HG02798 (cell line): ENCODE data around the gene EPN2.
"Not testable (repeated sequence)": the region's sequence is repeated elsewhere in the genome, so short reads cannot be mapped to it uniquely, and the experiment has no call there.

Source experiments
- ATAC-seq: cut with Tn5 transposase; IDR thresholded peaks from one replicate; pipeline ENCODE4 v1.9.1; 2021; ENCODE audit warnings: mild to moderate bottlenecking; ENCODE audit not compliant: unreplicated experiment, poor library complexity

EPN2 gene

DNA sequence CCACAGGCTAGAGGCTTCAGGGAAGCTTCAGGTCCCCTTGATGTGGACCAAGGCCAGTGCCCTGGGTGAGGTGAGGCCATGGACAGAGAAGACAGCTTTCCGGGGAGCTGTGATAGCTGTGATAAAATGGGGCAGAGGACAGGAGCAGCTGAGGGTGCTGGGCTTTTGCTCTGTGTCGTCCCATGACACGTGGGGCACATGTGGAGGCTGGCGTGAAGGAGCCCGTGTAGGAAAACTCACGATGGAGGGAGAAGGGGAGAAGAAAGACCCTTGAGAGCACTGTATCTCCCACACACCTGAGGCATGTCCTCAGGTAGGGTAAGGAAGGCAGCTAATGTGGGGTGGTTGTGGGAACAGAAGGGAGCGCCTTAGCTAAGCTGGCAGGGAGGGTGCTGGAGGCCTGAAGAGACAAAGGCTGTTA, 104.1 kb downstream of the EPN2 start:
- no peak for ATAC-seq

- no peak for ATAC-seq
These were observed 104.8 kb downstream of the EPN2 start for GRCh38 chr17:19341641-19342610.

DNA sequence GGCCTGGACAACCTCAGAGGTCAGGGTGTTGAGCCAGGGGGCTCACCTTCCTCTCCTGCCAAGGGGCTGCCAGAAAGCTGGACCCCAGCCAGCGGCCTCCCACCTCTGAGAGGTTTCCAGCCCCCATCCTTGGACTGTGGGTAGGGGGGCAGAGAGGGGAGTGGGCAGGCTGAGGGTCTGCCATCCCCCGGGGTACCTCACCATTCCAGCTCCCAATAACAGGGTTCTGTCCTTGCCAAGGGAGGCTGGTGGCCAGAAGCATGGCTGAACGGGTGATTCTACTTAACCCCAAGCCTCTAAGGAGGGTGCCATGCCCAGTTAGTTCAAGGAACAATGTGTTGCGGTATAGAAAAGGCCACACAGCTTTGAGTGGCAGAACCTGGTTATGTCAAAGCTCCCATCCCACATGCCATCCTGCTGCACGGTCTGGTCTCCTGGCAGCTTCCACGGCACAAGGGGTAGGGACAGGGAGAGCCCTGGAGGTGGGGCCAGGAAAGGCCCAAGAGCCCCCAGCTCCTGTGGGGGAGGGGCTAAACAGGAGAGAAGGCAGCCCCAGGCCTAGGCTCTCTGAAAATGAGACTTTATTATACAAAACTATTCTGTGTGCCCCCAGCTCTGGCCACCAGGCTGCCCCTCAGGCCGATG, 105.6 kb downstream of the EPN2 start:
- ATAC-seq: no peak

GRCh38 chr17:19343256-19343630, 106.1 kb downstream of the EPN2 start:
- no peak for ATAC-seq

DNA sequence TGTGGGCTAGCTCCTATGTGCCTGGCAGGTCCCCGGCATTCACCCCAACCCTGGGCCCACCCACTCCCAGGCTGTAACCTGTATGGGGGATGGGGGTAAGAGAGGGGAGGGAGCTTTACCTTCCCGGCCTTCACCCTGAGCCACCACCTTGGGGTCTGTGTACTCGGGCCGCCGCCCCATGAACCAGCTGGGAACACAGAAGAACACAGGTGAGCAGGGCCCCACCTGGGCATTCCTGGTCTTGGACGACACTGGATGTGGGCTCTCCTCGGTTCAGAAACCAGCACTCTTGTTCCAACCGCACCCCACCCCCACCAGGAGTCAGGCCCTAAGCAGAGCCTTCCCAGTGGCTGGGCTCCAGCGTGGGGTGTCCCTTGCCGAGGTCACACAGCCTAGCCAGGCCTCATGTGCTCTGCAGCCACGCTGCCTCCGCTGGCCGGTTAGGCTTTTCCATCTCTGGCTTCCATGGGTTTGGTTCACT, 106.5 kb downstream of the EPN2 start:
- ATAC-seq: no peak

DNA sequence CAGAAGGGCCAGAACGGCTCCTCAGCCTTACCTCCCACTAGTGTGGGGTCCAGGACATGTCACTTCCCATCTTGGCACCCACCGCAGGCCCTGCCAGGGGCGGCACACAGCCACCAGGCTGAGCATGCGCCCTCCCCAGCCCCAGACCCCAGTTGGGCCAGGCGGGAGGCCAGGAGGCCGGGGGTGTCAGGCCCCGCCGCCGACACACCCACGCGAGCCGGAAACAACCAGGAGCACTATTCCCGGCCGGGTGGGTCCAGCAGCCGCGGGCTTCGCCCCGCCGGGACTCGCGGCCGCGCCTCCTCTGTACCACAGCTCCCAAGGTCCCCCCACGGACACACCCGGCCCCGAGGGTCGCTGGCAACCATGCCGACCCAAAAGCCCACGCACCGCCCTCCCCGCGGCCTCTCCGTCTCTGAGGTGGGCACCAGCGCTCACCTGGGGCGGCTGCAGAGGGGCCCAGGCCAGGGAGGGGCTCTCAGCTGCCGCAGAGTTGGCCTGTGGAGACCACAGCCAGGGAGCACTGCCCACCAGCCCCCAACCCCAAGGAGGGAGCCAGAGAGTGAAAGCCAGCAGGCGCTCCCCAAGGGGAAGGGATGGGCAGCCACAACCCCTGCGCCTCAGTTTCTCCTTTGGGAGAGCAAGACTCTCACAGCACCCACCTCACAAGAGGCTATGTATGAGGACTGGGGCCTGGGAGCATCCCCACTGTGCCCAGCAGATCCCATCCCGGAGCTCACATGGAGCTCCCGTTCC, 107.3 kb downstream of the EPN2 start:
- no peak for ATAC-seq

DNA sequence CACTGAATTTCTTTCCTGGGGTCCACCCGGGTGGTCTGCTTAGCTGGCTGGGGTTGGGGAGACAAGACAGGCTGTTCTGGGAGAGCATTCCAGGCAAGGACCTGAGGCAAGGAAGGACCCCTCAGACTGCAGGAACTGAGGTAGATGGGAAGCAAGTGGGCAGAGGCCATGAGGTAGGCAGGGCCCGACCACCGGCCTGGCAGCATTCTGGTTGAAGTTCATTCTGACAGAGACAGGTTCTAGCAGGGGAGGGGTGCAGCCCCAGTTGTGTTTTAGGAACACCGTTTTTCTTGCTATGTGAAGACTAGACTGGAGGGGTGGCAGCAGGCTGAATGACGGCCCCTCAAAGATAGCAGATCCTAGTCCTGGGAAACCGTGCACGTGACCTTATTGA, 107.9 kb downstream of the EPN2 start:
- no peak for ATAC-seq

GRCh38 chr17:19345486-19346350, 108.6 kb downstream of the EPN2 start:
- ATAC-seq: no peak

DNA sequence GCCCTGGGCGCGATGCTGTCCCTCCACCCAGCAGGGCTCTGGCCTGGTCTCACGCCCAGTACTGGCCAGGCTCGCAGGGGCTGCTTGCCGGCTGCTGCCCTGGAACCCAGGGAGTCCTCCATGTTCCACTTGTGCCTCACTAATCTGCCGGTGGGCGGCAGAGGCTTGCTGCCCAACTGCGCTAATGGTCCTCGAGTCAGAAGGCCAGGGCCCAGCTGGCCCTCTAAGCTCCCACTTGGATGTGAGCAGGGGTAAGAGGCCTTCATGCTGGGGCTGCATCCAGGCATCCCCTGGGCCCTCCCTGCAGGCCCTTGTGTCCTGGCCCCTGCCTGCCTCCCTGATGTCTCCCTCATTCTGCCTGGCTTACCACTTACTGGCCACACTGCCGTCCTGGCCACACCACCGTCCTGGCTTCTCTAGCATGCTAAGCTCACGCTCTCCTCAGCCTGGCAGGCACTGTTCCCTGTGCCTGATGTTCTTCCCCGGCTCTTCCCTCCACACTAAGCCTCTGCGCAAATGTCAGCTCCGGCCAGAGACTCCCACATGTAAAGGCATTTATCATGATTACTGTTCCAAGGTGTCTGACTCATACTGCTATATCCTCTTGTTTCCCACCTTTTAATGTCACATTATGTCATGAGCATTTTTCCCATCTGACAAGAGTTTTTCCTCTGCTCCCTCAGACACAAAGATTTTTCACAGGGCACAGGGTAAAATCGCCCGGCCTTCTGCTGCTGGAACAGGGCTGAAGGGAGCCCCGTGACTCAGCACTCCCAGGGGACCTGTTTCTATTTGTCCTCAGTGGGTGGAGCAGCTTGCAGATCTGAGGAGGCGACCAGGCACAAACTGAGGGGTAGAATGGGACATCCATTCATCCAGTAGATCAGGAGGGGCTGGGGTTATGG, 109.4 kb downstream of the EPN2 start:
- no peak for ATAC-seq

- no peak for ATAC-seq
These were observed 110.3 kb downstream of the EPN2 start for GRCh38 chr17:19347323-19348080.

- no peak for ATAC-seq
These were observed 111.0 kb downstream of the EPN2 start for GRCh38 chr17:19348081-19348650.

GRCh38 chr17:19348806-19349205, 111.6 kb downstream of the EPN2 start:
- ATAC-seq: no peak

DNA sequence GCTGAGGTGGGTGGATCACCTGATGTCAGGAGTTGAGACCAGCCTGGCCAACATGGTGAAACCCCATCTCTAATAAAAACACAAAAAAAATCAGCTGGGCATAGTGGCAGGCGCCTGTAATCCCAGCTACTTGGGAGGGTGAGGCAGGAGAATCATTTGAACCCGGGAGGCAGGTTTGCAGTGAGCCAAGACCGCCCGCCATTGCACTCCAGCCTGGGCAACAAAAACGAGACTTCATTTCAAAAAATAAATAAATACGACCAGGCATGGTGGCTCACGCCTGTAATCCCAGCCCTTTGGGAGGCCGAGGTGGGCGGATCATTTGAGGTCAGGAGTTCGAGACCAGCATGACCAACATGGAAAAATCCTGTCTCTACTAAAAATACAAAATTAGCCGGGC, 116.2 kb downstream of the EPN2 start:
- not testable (repeated sequence) for ATAC-seq

- ATAC-seq: no peak
These were observed 117.6 kb downstream of the EPN2 start for GRCh38 chr17:19354748-19355147.

GRCh38 chr17:19357351-19357750, 120.2 kb downstream of the EPN2 start:
- no peak for ATAC-seq

DNA sequence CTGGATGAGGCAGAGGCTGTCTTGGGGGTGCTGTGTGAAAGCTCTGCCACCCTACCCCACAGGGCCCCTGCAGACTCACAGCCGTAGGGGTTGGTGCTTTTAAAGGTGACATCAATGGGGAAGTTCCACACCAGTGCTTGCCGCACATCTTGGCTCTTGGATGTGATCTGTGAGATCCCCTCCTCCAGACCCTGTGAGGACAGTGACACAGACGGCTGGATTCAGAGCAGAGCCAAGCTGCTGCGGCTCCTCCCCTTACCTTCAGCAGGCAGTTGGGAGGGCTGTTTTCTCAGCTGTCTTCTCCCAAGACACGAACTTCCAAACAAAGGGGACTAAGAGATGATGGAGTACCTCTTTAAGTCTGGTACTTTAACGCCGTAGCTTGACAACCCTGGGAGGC, 120.6 kb downstream of the EPN2 start:
- ATAC-seq: no peak

DNA sequence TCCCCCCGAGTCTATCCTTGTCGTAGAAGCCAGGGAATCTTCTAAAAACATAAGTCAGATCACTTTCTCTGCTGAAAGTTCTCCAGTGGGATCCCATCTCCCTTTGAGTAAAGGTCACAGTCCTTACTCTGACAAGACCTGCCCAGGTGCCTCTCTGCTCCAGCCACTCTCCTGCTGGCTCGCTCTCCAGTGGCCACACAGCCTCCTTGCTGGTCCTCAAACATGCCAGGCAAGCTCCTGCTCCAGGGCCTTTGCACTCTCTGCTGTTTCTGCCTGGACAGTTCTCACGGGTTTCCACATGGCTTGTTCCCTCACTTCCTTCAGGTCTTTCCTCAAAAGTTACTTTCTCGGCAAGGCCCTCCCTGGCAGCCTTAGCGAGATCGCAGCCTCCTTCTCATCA, 122.0 kb downstream of the EPN2 start:
- ATAC-seq: no peak

DNA sequence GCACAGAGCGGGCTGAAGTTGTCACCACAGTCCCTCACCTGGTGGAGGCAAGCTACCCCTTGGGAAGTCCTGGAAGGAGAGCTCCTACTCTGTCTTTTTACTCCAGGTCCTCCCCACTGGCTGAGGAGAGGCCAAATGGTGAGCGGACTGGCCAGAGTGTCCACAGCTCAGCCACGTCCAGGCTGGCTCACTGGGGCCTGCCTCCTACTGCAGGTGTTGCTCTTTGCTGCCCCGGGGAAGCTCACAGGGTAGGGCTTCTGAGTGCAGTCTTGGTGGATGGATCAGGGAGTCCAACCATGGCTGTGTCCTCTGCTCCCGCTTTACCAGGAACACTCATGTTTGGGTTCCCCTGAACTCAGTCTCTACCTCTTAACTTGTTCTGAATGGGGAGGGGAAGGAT, 122.7 kb downstream of the EPN2 start:
- no peak for ATAC-seq
